Mesodermal cell (in vitro differentiated cells): ENCODE results near the gene CNOT10.

ENCODE experiments used
- H3K27ac ChIP-seq: 2 replicates; pipeline ENCODE4 v1.7.0; 2013; ENCODE audit warnings: mild to moderate bottlenecking, low read depth, low read length, moderate library complexity; ENCODE audit not compliant: severe bottlenecking
- H3K36me3 ChIP-seq: 2 replicates; pipeline ENCODE4 v1.7.1; 2013; ENCODE audit warnings: mild to moderate bottlenecking, low read length, moderate library complexity; ENCODE audit not compliant: control insufficient read depth, insufficient read depth
- H3K4me1 ChIP-seq: one replicate; pipeline ENCODE4 v1.7.1; 2013; ENCODE audit warnings: mild to moderate bottlenecking, low read length; ENCODE audit not compliant: insufficient read depth, control insufficient read depth, poor library complexity, severe bottlenecking
- H3K4me3 ChIP-seq: 2 replicates; pipeline ENCODE4 v1.7.0; 2013; ENCODE audit warnings: low read length, control low read depth, mild to moderate bottlenecking; ENCODE audit not compliant: insufficient read depth, poor library complexity, severe bottlenecking; ENCODE audit errors: extremely low read depth
- H3K9me3 ChIP-seq: 2 replicates; pipeline ENCODE4 v1.7.1; 2013; ENCODE audit warnings: mild to moderate bottlenecking, low read length, moderate library complexity; ENCODE audit not compliant: control insufficient read depth
- WGBS, 2 experiments: methylation state at CpG; one replicate each; pipeline ENCODE4 v1.1.5; 2013; ENCODE audit warnings: missing lambda C conversion rate in 2 of 2; ENCODE audit not compliant: insufficient coverage in 2 of 2; 5-methylcytosine and 5-hydroxymethylcytosine counted together

Gene CNOT10

GRCh38 chr3:32818229-32818969 lies 133.4 kb downstream of the CNOT10 start:
- Histone ChIP-seq H3K27ac (peak overlapping the region; percentile 98), H3K36me3 (peaks cover 24% of the 10 kb centered on the region), H3K9me3 (no peaks in the 10 kb centered on the region), H3K4me3 (peak overlapping the region; percentile 84), H3K4me1 (peaks cover 24% of the 10 kb centered on the region)
- whole genome bisulfite sequencing, 2 experiments = 0 to 1% methylated on average over 98 to 101 of the region's 111 CpGs

- Histone ChIP-seq H3K4me1 (peaks cover 17% of the 10 kb centered on the region), H3K9me3 (no peaks in the 10 kb centered on the region), H3K4me3 (peak overlapping the region; percentile 84), H3K36me3 (peaks cover 29% of the 10 kb centered on the region), H3K27ac (peak overlapping the region; percentile 98)
- WGBS, 2 experiments = 0 to 1% methylated on average over 11 to 25 of the region's 25 CpGs
These were observed 134.1 kb downstream of the CNOT10 start for GRCh38 chr3:32818970-32819511.

- H3K9me3 ChIP-seq = no peaks in the 10 kb centered on the region
- H3K4me1 ChIP-seq = peaks cover 10% of the 10 kb centered on the region
- peaks cover 35% of the 10 kb centered on the region for H3K36me3 ChIP-seq
- peak overlapping the region; percentile 98 for H3K27ac ChIP-seq
- 2% methylated on average over 31 to 36 of the region's 41 CpGs for WGBS, 2 experiments
- H3K4me3 ChIP-seq = peak overlapping the region; percentile 84
These were observed 134.8 kb downstream of the CNOT10 start for GRCh38 chr3:32819551-32820348.

GRCh38 chr3:32820430-32820829 lies 135.4 kb downstream of the CNOT10 start:
- H3K27ac ChIP-seq = no peak overlapping the region
- 0 to 10% methylated on average over 1 of the region's 2 CpGs for WGBS, 2 experiments
- H3K9me3 ChIP-seq = no peaks in the 10 kb centered on the region
- H3K4me1 ChIP-seq = peaks cover 3% of the 10 kb centered on the region
- H3K4me3 ChIP-seq = peak overlapping the region; percentile 84
- H3K36me3 ChIP-seq = peaks cover 38% of the 10 kb centered on the region

- no peak overlapping the region for H3K27ac ChIP-seq
- H3K36me3 ChIP-seq = peaks cover 39% of the 10 kb centered on the region
- peak overlapping the region; percentile 84 for H3K4me3 ChIP-seq
- WGBS, 2 experiments = 3 to 4% methylated on average over 4 to 5 of the region's 12 CpGs
- H3K9me3 ChIP-seq = no peaks in the 10 kb centered on the region
- no peaks in the 10 kb centered on the region for H3K4me1 ChIP-seq
These were observed 136.1 kb downstream of the CNOT10 start for GRCh38 chr3:32820971-32821685.

GRCh38 chr3:32821686-32822296 lies 136.8 kb downstream of the CNOT10 start:
- no peaks in the 10 kb centered on the region for H3K9me3 ChIP-seq
- peaks cover 39% of the 10 kb centered on the region for H3K36me3 ChIP-seq
- peak overlapping the region; percentile 84 for H3K4me3 ChIP-seq
- H3K4me1 ChIP-seq = no peaks in the 10 kb centered on the region
- H3K27ac ChIP-seq = no peak overlapping the region
- 4 to 7% methylated on average over 34 to 39 of the region's 44 CpGs for WGBS, 2 experiments

- Histone ChIP-seq H3K4me3 (peak overlapping the region; percentile 84), H3K27ac (no peak overlapping the region), H3K9me3 (no peaks in the 10 kb centered on the region), H3K36me3 (peaks cover 39% of the 10 kb centered on the region), H3K4me1 (peaks cover 7% of the 10 kb centered on the region)
- 9 to 15% methylated on average over 1 of the region's 5 CpGs for WGBS, 2 experiments
These were observed 137.9 kb downstream of the CNOT10 start for GRCh38 chr3:32822609-32823498.
